Fibroblast of skin of right biceps (primary cell): ENCODE measurements around the gene CCNK.
A peak's percentile ranks its signal among the peaks of the same experiment; 100 is the strongest.

Source experiments
- DNase-seq: peaks from one replicate; pipeline ENCODE4 v3.0.0-alpha.2; 2013

The CCNK gene

DNA sequence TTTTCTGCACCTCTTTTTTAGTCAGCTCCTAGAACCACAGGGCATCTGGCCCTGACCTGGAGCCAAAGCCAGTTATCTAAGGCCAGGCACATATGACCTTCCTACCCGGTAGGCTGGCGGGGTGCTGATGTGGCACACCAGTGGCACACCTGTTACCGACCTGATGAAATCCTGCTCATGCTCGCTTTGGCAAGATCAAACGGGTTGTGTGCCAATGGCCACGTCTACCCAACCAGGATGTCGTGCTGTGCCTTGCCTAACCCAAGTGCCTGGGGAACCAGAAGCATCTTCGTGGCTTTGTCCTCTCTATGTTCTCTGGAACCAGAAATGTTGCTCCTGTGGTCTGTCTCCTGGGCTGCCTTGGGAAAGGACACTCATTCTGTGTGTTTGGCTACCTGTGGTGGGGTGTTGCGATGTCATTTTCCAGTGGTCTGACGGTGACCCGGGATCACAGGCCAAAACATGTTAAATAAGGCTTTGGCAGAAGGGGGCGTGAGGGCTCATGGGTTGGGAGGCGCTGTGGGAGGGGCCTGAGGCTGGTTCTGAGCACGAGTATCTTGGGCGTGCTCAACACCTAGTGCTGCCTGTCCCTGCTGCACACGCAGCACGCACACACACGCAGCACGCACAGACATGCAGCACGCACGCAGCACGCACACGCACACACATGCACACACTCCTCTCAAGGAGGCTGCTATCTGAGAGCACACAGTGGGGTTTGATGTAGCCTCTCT is 27.9 kb downstream of the CCNK start:
- no peak for DNase-seq

GRCh38 chr14:99509871-99510555 is 28.8 kb downstream of the CCNK start:
- no peak for DNase-seq

- no peak for DNase-seq
These were observed 29.4 kb downstream of the CCNK start for GRCh38 chr14:99510556-99511139.

- DNase-seq: peak; percentile 68
These were observed 30.4 kb downstream of the CCNK start for GRCh38 chr14:99511421-99512109.

DNA sequence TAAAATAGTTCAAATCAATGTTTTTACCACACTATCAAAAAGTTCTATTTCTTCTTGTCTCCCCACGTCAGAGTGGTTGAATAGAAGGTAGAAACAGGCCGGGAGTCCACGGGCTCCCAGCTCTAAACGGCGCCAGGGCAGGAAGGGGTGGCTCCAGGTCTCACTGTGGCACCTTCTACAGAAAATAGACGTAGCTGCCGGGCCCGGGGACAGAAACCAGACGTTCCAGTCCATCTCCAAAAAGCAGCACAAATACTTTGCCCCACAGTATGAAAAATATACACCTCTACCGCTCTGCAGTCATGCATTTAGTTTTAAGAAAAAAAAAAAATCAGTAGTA is 30.9 kb downstream of the CCNK start:
- no peak for DNase-seq

- no peak for DNase-seq
These were observed 31.5 kb downstream of the CCNK start for GRCh38 chr14:99512571-99513182.

- DNase-seq: no peak
These were observed 32.0 kb downstream of the CCNK start for GRCh38 chr14:99513183-99513694.

GRCh38 chr14:99513946-99514551 is 32.8 kb downstream of the CCNK start:
- DNase-seq: no peak

GRCh38 chr14:99514552-99515300 is 33.5 kb downstream of the CCNK start:
- DNase-seq: no peak

DNA sequence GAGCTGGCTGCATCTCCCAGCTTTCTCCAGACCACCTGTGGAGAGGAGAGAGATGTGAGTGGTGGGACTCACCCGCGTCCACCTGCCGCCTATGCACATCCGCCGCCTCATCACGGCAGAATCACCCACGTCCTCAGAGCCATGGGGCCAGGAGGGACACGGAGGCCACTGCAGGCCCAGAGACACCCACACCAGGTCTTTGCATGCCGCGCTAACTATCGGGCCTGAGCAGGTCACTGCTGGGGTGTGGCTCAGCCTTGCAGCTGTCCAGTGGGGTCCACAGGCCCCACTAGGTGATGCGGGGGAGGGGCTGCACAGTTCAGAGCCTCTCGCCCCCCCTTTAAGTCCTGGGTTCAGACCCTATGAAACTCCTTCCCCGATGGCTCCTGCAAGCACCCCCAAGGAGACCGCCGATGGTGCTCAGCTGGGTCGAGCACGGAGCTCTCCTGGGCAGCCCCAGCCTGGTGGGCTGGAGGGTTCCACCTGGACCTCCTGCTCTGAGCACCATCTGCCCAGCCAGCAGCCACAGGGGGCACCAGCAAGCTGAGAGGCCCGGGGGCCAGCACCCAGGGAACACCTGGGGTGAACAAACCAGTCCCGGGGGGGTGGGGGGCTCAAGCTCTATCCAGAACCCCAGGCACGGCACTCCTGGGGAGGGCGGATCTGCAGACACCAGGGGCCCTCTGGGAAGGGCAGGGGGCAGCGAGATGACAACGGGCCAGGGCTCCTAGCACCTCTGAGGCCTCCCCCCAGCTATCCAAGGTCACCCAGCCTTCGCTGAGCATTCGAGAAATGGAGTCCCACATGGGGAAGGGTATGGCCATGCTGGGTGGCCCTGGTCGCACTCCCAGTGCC is 34.3 kb downstream of the CCNK start:
- no peak for DNase-seq

GRCh38 chr14:99516156-99516870 is 35.1 kb downstream of the CCNK start:
- DNase-seq: no peak

DNA sequence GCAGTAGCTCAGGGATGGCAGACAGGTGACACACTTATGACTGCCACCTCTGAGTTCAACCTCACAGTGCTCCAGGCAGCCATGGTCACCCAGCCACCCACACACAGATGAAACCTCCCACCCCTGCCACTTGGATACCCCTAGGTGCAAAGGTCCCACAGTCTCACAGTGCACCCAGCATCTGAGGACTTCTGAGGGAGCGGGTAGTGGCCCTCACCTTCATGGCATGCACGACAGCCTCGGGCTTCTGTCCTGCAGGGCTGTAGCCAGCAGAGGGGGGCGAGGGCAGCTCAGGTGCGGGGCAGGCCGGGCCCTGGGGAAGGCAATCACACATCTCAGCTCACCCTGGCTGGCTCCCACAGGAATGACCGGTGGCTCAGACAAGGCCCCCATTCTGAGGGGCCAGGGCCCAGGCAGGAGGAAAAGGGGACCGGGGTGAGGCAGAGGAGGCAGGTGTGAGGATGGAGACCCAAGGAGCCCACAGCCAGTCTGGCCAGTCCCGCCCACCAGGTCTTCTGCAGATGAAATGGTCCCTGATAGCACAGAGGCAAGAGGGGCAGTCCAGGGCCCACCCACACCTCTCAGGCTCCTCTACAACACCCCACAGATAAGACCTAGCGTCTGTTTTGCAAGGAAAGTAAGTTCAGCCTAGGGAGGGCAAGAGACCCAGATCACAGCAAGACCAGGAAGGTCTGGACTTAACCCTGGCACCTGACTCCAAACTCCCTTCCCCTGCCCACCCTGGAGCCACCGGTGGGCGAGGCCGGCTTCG is 35.8 kb downstream of the CCNK start:
- DNase-seq: no peak

- DNase-seq: no peak
These were observed 36.6 kb downstream of the CCNK start for GRCh38 chr14:99517643-99518381.

DNA sequence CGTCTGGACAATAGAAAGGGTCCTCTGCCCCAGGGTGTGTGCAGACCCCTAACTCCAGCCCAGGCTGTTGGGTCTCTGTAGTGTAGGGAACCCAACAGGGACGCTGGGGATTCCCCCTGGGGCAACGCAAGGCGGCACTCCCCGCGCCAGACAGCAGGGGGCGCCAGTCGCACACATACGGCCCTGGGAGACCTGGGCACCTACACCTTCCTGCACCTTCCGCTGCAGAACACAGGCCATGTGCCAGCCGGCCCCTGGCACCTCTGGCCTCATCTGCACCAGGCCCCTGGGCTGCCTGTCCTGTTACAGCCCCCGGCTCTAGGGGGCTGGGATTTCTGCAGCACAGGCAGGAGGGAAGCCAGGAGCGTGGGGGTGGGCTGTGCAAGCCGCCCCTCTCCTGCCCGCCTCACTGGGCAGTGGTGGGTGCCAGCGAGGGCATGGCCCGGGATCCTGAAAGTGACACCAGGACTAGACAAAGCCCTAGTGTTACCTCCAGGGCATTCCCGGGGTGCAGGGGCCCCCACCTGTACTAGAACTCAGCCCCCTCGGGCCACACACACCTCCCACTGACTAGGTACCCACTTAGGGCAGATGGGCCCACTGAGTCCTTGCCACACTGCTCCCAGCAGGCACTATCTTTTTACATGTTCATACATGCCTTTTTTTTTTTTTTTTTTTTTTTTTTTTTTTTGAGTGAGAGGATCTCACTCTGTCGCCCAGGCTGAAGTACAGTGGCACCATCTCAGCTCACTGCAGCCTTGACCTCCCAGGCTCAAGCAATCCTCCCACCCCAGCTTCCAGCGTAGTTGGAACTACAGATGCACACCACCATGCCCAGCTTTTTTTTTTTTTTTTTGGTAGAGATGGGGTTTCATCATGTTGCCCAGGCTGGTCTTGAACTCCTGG is 37.5 kb downstream of the CCNK start:
- DNase-seq: peak; percentile 45

DNA sequence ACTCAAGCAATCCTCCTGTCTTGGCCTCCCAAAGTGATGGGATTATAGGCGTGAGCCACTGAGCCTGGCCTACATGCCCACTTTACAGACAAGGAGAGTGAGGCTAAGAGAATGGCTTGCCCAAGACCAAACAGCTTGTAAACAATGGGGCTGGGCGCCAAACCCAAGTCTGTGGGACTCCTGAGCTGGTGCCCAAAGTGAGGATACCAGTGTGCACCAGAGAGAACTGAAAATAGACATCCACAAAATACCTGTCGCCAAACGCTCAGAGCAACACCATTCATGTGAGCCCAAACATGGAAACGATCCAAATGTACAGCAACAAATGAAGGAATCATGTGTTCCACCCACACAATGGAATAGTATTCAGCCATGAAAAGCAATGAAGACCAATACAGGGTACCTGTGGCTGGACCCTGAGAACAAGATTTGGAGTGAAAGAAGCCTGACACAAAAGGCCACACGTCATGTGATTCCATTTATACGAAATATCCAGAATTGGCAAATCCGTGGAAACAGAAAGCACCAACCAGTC is 38.2 kb downstream of the CCNK start:
- DNase-seq: no peak

DNA sequence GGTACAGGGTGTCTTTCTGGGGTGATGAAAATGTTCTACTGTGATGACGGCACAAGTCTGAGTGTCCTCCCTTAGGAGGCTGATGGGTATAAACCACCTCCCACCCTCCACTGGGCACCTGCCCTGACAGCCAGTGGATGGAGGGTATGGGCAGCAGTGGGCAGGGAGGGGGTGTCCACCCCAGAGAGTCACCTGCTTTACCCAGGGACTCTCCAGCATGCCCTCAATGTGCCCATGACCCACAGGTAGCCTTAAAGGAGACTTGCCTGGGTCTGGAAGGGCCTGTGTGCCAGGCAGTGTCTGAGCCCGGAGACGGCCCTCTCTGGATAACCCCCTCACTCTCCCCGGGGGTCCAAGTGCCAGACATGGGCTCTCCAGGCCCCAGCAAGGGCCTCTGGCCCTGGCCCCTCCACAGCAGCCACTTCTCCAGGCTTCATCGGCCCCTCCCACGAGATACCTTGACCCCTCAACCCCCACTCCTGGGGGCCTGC is 38.8 kb downstream of the CCNK start:
- DNase-seq: no peak

GRCh38 chr14:99520571-99521081 is 39.4 kb downstream of the CCNK start:
- DNase-seq: no peak
